Vagina (tissue), 2 donors: ENCODE measurements around the gene TBC1D10B. TPM values are rescaled to one million over a fixed set of nuclear protein-coding genes. Genes with fewer than 3 reads are reported as not detected.
"Not testable (repeated sequence)": the region's sequence is repeated elsewhere in the genome, so short reads cannot be mapped to it uniquely, and the experiment has no call there.

Experiments used
- DNase-seq, 2 donors: peaks; one replicate each; pipeline ENCODE4 v3.0.0-alpha.2; 2017; ENCODE audit errors: extremely low spot score in 2 of 2
- H3K27ac ChIP-seq: fragments of 200-600 bp; sonication (generic); one replicate; pipeline ENCODE4 v1.5.1; 2019
- H3K27me3 ChIP-seq: fragments of 200-600 bp; sonication (generic); one replicate; pipeline ENCODE4 v1.5.1; 2019
- H3K36me3 ChIP-seq, 2 donors: fragments of 200-600 bp; sonication (generic); one replicate each; pipeline ENCODE4 v1.5.1; 2017 to 2019
- H3K4me1 ChIP-seq: fragments of 200-600 bp; sonication (generic); one replicate; pipeline ENCODE4 v1.5.1; 2019
- H3K4me3 ChIP-seq, 2 donors: fragments of 200-600 bp; sonication (generic); 1 replicate in 1 of 2; 2 replicates in 1 of 2; pipeline ENCODE4 v1.5.1; 2016 to 2019
- H3K9me3 ChIP-seq: fragments of 200-600 bp; sonication (generic); one replicate; pipeline ENCODE4 v1.5.1; 2019
- POLR2A ChIP-seq, 2 donors: fragments of 450-650 bp; IDR thresholded peaks; one replicate each; pipeline ENCODE4 v1.6.1; 2017; ENCODE audit warnings: antibody characterized with exemption in 2 of 2, mild to moderate bottlenecking in 2 of 2, moderate library complexity in 2 of 2
- POLR2AphosphoS5 ChIP-seq, 2 donors: sonication (generic); formaldehyde crosslinking; IDR thresholded peaks; one replicate each; pipeline ENCODE4 v1.9.0; 2017; ENCODE audit warnings: antibody characterized with exemption in 2 of 2, mild to moderate bottlenecking in 2 of 2, low read depth in 1 of 2; ENCODE audit not compliant: insufficient read depth in 1 of 2
- intact Hi-C: fragments of 100-400 bp; cut with DNase I; formaldehyde crosslinking; loops from one replicate; pipeline ENCODE4 v1.15.1; 2023
- total RNA-seq: library from RNA; depleted of rRNA; stranded (reverse); fragments of >200 nt; gene quantifications from one replicate; pipeline ENCODE4 v1.2.3, GENCODE V29; 2016
- TF ChIP-seq, protein P1 (sequence below), 3 experiments: fragments of 450-650 bp in 2 of 3; fragments of 200-600 bp in 1 of 3; sonication (generic) in 1 of 3; IDR thresholded peaks; one replicate each; pipeline ENCODE4 v1.5.1; 2017 to 2019; ENCODE audit warnings: antibody characterized with exemption in 3 of 3, mild to moderate bottlenecking in 2 of 3, moderate library complexity in 2 of 3

The TBC1D10B gene
- total RNA-seq, 1 donor from 2014 or later, result 42.2 TPM

DNA sequence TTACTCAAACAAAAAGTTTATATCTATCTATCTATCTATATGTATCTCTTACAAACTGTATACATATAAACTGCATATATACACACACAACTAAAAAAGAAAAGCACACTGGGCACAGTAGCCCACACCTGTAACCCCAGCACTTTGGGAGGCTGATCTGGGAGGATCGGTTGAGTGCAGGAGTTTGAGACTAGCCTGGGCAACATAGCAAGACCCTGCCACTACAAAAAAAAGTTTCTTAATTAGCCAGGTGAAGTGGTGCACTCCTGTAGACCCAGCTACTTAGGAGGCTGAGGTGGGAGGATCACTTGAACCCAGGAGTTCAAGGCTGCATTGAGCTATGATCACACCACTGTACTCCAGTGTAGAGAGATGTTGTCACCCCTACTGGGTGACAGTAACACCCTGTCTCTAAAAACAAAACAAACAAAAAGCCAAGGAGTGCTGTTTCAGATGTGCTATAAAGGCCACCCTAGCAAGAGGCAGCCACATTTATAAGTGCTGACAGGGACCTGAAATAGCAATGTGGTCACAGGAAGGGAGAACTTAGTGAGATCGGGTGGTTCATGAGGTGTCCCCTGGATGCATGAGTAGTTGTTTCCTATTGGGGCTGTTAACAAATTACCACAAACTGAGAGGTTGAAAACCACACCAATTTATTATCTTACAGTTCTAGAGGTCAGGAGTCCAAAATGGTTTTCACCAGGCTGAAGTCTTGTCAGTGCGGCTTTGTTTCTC lies 20.0 kb downstream of the TBC1D10B start:
- no peak for DNase-seq
- no peaks in the 10 kb centered on the region for H3K27me3 ChIP-seq
- H3K4me3 ChIP-seq, result no peak overlapping the region
- H3K27ac ChIP-seq, result no peak overlapping the region
- H3K4me1 ChIP-seq, result peaks cover 36% of the 10 kb centered on the region
- peaks cover 0 to 24% of the 10 kb centered on the region in 2 donors for H3K36me3 ChIP-seq
- TF ChIP-seq POLR2AphosphoS5 (IDR thresholded peaks at IDR 0.05; ENCODE audit: insufficient read depth in 1 of 2, low read depth in 1 of 2) (no peak), POLR2A (IDR thresholded peaks at IDR 0.05) (no peak)
- TF ChIP-seq, protein P1, sequence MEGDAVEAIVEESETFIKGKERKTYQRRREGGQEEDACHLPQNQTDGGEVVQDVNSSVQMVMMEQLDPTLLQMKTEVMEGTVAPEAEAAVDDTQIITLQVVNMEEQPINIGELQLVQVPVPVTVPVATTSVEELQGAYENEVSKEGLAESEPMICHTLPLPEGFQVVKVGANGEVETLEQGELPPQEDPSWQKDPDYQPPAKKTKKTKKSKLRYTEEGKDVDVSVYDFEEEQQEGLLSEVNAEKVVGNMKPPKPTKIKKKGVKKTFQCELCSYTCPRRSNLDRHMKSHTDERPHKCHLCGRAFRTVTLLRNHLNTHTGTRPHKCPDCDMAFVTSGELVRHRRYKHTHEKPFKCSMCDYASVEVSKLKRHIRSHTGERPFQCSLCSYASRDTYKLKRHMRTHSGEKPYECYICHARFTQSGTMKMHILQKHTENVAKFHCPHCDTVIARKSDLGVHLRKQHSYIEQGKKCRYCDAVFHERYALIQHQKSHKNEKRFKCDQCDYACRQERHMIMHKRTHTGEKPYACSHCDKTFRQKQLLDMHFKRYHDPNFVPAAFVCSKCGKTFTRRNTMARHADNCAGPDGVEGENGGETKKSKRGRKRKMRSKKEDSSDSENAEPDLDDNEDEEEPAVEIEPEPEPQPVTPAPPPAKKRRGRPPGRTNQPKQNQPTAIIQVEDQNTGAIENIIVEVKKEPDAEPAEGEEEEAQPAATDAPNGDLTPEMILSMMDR (IDR thresholded peaks at IDR 0.05), result no peak
- intact Hi-C loops, result no loop called here
- no peaks in the 10 kb centered on the region for H3K9me3 ChIP-seq

DNA sequence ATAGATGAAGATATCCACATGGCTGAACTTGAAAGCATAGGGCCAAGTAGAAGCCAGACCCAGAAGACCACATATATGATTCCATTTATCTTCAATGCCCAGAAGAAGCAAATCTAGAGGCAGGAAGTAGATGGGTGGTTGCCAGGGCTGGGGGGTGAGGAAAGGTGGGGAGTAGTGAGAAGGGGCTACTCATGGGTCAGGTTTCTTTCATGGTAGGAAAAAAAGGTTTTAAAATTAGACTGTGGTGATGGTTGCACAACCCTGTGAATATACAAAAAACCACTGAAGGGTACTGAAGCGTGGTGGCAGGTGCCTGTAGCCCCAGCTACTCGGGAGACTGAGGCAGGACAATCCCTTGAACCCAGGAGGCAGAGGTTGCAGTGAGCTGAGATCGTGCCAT lies 20.6 kb downstream of the TBC1D10B start:
- DNase-seq, result no peak
- intact Hi-C loops, result no loop called here

DNA sequence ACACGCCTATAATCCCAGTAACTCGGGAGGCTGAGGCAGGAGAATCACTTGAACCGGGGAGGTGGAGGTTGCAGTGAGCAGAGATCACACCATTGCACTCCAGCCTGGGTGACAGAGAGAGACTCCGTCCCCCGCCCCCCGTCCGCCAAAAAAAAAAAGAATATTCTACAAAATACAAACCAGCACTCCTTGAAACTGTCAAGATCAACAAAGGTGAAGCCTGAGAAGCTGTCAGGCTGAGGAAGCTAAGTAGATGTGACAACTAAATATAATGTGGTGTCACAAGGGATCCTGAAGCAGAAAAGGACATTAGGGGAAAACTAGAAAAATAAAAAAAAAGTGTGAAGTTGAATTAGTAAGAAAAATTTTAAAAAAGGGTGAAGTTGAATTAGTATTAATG lies 21.4 kb downstream of the TBC1D10B start:
- DNase-seq, result no peak
- Histone ChIP-seq H3K27me3 (no peaks in the 10 kb centered on the region), H3K4me3 (no peak overlapping the region), H3K36me3 (peaks cover 0 to 24% of the 10 kb centered on the region in 2 donors), H3K27ac (no peak overlapping the region), H3K9me3 (no peaks in the 10 kb centered on the region), H3K4me1 (peaks cover 27% of the 10 kb centered on the region)
- TF ChIP-seq, protein P1 (IDR thresholded peaks at IDR 0.05), result no peak
- TF ChIP-seq POLR2A (IDR thresholded peaks at IDR 0.05), result no peak
- TF ChIP-seq POLR2AphosphoS5 (IDR thresholded peaks at IDR 0.05; ENCODE audit: insufficient read depth in 1 of 2, low read depth in 1 of 2), result no peak
- intact Hi-C loops, result no loop called here

More for the DNA sequence above, 20.6 kb downstream of the TBC1D10B start:
- H3K4me1 ChIP-seq, result peaks cover 34% of the 10 kb centered on the region
- no peak overlapping the region for H3K27ac ChIP-seq
- H3K27me3 ChIP-seq, result no peaks in the 10 kb centered on the region
- no peak overlapping the region for H3K4me3 ChIP-seq
- H3K9me3 ChIP-seq, result no peaks in the 10 kb centered on the region
- no peak for TF ChIP-seq POLR2AphosphoS5 (IDR thresholded peaks at IDR 0.05; ENCODE audit: insufficient read depth in 1 of 2, low read depth in 1 of 2)
- TF ChIP-seq, protein P1 (IDR thresholded peaks at IDR 0.05), result no peak
- no peak for TF ChIP-seq POLR2A (IDR thresholded peaks at IDR 0.05)
- H3K36me3 ChIP-seq, result peaks cover 0 to 24% of the 10 kb centered on the region in 2 donors

DNA sequence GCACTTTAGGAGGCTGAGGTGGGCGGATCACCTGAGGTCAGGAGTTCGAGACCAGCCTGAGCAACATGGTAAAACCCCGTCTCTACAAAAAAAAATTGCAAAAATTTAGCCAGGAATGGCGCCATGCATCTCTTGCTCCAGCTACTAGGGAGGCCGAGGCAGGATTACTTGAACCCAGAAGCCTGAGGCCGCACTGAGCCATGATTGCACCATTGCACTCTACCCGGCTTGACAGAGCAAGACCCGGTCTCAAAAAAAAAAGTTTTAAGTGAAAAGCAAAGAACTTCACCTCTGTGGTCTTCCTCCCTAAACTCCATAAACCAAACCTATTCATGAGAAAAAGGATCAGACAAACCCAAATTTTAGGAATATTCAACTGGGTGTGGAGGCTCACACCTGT lies 22.2 kb downstream of the TBC1D10B start:
- Histone ChIP-seq H3K4me3 (no peak overlapping the region), H3K27me3 (no peaks in the 10 kb centered on the region), H3K27ac (no peak overlapping the region), H3K36me3 (peaks cover 0 to 17% of the 10 kb centered on the region in 2 donors), H3K4me1 (peaks cover 19% of the 10 kb centered on the region), H3K9me3 (no peaks in the 10 kb centered on the region)
- intact Hi-C loops, result no loop called here
- no peak for TF ChIP-seq POLR2A (IDR thresholded peaks at IDR 0.05)
- no peak for TF ChIP-seq POLR2AphosphoS5 (IDR thresholded peaks at IDR 0.05; ENCODE audit: insufficient read depth in 1 of 2, low read depth in 1 of 2)
- TF ChIP-seq, protein P1 (IDR thresholded peaks at IDR 0.05), result no peak
- no peak for DNase-seq

DNA sequence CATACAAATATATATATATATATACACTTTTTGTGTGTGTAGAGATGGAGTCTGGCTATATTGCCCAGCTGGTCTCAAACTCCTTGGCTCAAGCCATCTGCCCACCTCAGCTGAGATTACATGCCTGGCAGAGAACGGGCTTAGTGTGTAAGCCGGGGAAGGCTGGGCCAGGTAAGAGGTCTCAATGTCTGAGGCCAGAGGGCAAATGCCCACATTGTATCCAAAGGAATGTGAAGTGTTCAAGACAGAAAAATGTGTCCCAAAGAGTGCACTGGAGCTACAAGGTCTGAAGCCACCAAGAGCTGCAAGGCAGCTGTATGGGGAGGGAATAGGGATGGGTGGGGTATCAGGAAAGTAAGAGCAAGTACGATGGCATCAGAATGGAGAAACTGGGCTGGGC lies 24.0 kb downstream of the TBC1D10B start:
- TF ChIP-seq POLR2AphosphoS5 (IDR thresholded peaks at IDR 0.05; ENCODE audit: insufficient read depth in 1 of 2, low read depth in 1 of 2), result no peak
- TF ChIP-seq POLR2A (IDR thresholded peaks at IDR 0.05), result no peak
- TF ChIP-seq, protein P1 (IDR thresholded peaks at IDR 0.05), result no peak
- Histone ChIP-seq H3K27me3 (no peaks in the 10 kb centered on the region), H3K4me1 (peaks cover under 1% of the 10 kb centered on the region), H3K36me3 (peaks cover 0 to 6% of the 10 kb centered on the region in 2 donors), H3K9me3 (no peaks in the 10 kb centered on the region), H3K27ac (no peak overlapping the region), H3K4me3 (no peak overlapping the region)
- intact Hi-C loops, result no loop called here
- DNase-seq, result no peak

DNA sequence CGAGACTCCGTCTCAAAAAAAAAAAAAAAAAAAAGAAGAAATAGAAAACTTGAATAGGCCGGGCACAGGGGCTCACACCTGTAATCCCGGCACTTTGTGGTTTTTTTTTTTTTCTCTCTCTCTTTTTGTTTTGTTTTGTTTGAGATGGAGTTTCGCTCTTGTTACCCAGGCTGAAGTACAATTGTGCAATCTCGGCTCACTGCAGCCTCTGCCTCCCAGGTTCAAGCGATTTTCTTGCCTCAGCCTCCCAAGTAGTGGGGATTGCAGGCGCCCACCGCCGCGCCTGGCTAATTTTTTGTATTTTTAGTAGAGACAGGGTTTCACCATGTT lies 26.8 kb downstream of the TBC1D10B start:
- H3K4me1 ChIP-seq, H3K36me3 ChIP-seq, H3K27ac ChIP-seq, H3K9me3 ChIP-seq, DNase-seq, H3K27me3 ChIP-seq, intact Hi-C loops, H3K4me3 ChIP-seq: not testable (repeated sequence)
